Measurements from ENCODE around the gene COL13A1. TPM values are rescaled to one million over a fixed set of nuclear protein-coding genes. Genes with fewer than 3 reads are reported as not detected.

Gene COL13A1
- total RNA-seq, 1 donor from 2014 or later = 0.43 TPM

GRCh38 chr10:69902835-69903535 is 101.3 kb downstream of the COL13A1 start:
- Mint-ChIP-seq H3K4me3 (ENCODE audit: low read depth) (no peak overlapping the region), H3K27ac (no peak overlapping the region), H3K9me3 (ENCODE audit: low read depth) (no peaks in the 10 kb centered on the region), H3K4me1 (ENCODE audit: low read depth) (peaks cover 26% of the 10 kb centered on the region), H3K36me3 (ENCODE audit: insufficient read depth) (no peaks in the 10 kb centered on the region), H3K27me3 (peaks cover 10% of the 10 kb centered on the region)
- no peak for TF ChIP-seq CTCF (IDR thresholded peaks at IDR 0.05; ENCODE audit: unreplicated experiment)
- DNase-seq (ENCODE audit: low spot score, unreplicated experiment) = no peak

GRCh38 chr10:69904533-69904932 is 102.8 kb downstream of the COL13A1 start:
- H3K9me3 Mint-ChIP-seq (ENCODE audit: low read depth) = no peaks in the 10 kb centered on the region
- no peak for TF ChIP-seq CTCF (IDR thresholded peaks at IDR 0.05; ENCODE audit: unreplicated experiment)

GRCh38 chr10:69906425-69906824 is 104.7 kb downstream of the COL13A1 start:
- no peak overlapping the region for H3K4me3 Mint-ChIP-seq (ENCODE audit: low read depth)
- peaks cover 4% of the 10 kb centered on the region for H3K4me1 Mint-ChIP-seq (ENCODE audit: low read depth)
- H3K9me3 Mint-ChIP-seq (ENCODE audit: low read depth) = no peaks in the 10 kb centered on the region
- H3K27me3 Mint-ChIP-seq = peaks cover 21% of the 10 kb centered on the region
- H3K36me3 Mint-ChIP-seq (ENCODE audit: insufficient read depth) = no peaks in the 10 kb centered on the region
- no peak for TF ChIP-seq CTCF (IDR thresholded peaks at IDR 0.05; ENCODE audit: unreplicated experiment)
- DNase-seq (ENCODE audit: low spot score, unreplicated experiment) = no peak
- no peak overlapping the region for H3K27ac Mint-ChIP-seq

More at GRCh38 chr10:69904533-69904932, 102.8 kb downstream of the COL13A1 start:
- peaks cover 14% of the 10 kb centered on the region for H3K4me1 Mint-ChIP-seq (ENCODE audit: low read depth)
- H3K27ac Mint-ChIP-seq = no peak overlapping the region
- peaks cover 19% of the 10 kb centered on the region for H3K27me3 Mint-ChIP-seq
- no peak overlapping the region for H3K4me3 Mint-ChIP-seq (ENCODE audit: low read depth)
- no peaks in the 10 kb centered on the region for H3K36me3 Mint-ChIP-seq (ENCODE audit: insufficient read depth)
- DNase-seq (ENCODE audit: low spot score, unreplicated experiment) = no peak

- Mint-ChIP-seq H3K27ac (no peak overlapping the region), H3K4me1 (ENCODE audit: low read depth) (peaks cover 5% of the 10 kb centered on the region), H3K4me3 (ENCODE audit: low read depth) (no peak overlapping the region), H3K27me3 (peaks cover 21% of the 10 kb centered on the region), H3K9me3 (ENCODE audit: low read depth) (no peaks in the 10 kb centered on the region), H3K36me3 (ENCODE audit: insufficient read depth) (no peaks in the 10 kb centered on the region)
- DNase-seq (ENCODE audit: low spot score, unreplicated experiment) = no peak
- no peak for TF ChIP-seq CTCF (IDR thresholded peaks at IDR 0.05; ENCODE audit: unreplicated experiment)
These were observed 105.8 kb downstream of the COL13A1 start for GRCh38 chr10:69907517-69907916.

GRCh38 chr10:69908124-69908523 is 106.4 kb downstream of the COL13A1 start:
- no peak for DNase-seq (ENCODE audit: low spot score, unreplicated experiment)
- no peak for TF ChIP-seq CTCF (IDR thresholded peaks at IDR 0.05; ENCODE audit: unreplicated experiment)
- Mint-ChIP-seq H3K9me3 (ENCODE audit: low read depth) (no peaks in the 10 kb centered on the region), H3K4me1 (ENCODE audit: low read depth) (peaks cover 8% of the 10 kb centered on the region), H3K27me3 (peaks cover 23% of the 10 kb centered on the region), H3K27ac (no peak overlapping the region), H3K4me3 (ENCODE audit: low read depth) (no peak overlapping the region), H3K36me3 (ENCODE audit: insufficient read depth) (no peaks in the 10 kb centered on the region)

Measured in progenitor cell of endocrine pancreas (in vitro differentiated cells).